HFFc6 (cell line): ENCODE results near the gene BCKDHA. TPM values are rescaled to one million over a fixed set of nuclear protein-coding genes. Genes with fewer than 3 reads are reported as not detected.
A peak's percentile ranks its signal among the peaks of the same experiment; 100 is the strongest.

ENCODE experiments used
- DNase-seq: peaks from one replicate; pipeline ENCODE4 v3.0.0-alpha.2; 2018
- H3K27ac Mint-ChIP-seq: 2 replicates; pipeline ENCODE4 v1.8.0; 2020; ENCODE audit warnings: mild to moderate bottlenecking, mixed read lengths
- H3K27me3 Mint-ChIP-seq: 2 replicates; pipeline ENCODE4 v1.8.0; 2021; ENCODE audit warnings: mild to moderate bottlenecking, moderate library complexity, mixed read lengths; ENCODE audit not compliant: insufficient read depth
- H3K36me3 Mint-ChIP-seq: 2 replicates; pipeline ENCODE4 v1.8.0; 2021; ENCODE audit warnings: low read depth, mixed read lengths
- H3K4me1 Mint-ChIP-seq: 2 replicates; pipeline ENCODE4 v1.8.0; 2020; ENCODE audit warnings: low read depth, mixed read lengths
- H3K4me3 Mint-ChIP-seq: 2 replicates; pipeline ENCODE4 v1.8.0; 2020; ENCODE audit warnings: mild to moderate bottlenecking, moderate library complexity, mixed read lengths
- H3K9me3 Mint-ChIP-seq: 2 replicates; pipeline ENCODE4 v1.8.0; 2020; ENCODE audit warnings: mild to moderate bottlenecking, mixed read lengths
- CTCF ChIP-seq: fragments of 200-600 bp; sonication (generic); IDR thresholded peaks from 2 replicates; pipeline ENCODE4 v1.5.0; 2021; ENCODE audit warnings: antibody characterized with exemption, mild to moderate bottlenecking
- total RNA-seq, 6 experiments: library from RNA; stranded (reverse); fragmentation: NEBNext Ultra II Directional; extraction: Animal tissue kit (Norgen Biotek cat#: 25700); gene quantifications; 2 replicates in 1 of 6; 3 replicates in 5 of 6; pipeline ENCODE4 v1.2.3, GENCODE V29; 2021

BCKDHA gene
- total RNA-seq, 6 experiments from 2014 or later, result 7.8 to 17.6 (median 9.8) TPM

- peak overlapping the region; percentile 99 for H3K4me3 Mint-ChIP-seq
- no peaks in the 10 kb centered on the region for H3K27me3 Mint-ChIP-seq
- H3K4me1 Mint-ChIP-seq, result peaks cover 30% of the 10 kb centered on the region
- H3K27ac Mint-ChIP-seq, result peak overlapping the region; percentile 79
- no peaks in the 10 kb centered on the region for H3K9me3 Mint-ChIP-seq
- TF ChIP-seq CTCF, result peak; percentile 79
- H3K36me3 Mint-ChIP-seq, result peaks cover 5% of the 10 kb centered on the region
- peak; percentile 33 for DNase-seq
Observed at GRCh38 chr19:41352609-41353465, 44.8 kb upstream of the BCKDHA start.

- H3K27ac Mint-ChIP-seq, result peak within 1 kb of the TSS; percentile 79
- H3K4me1 Mint-ChIP-seq, result peaks cover 30% of the 10 kb centered on the region
- H3K27me3 Mint-ChIP-seq, result no peaks in the 10 kb centered on the region
- H3K36me3 Mint-ChIP-seq, result no peaks in the 10 kb centered on the region; the same call in 1 of the 2 replicates
- peak within 1 kb of the TSS; percentile 99 for H3K4me3 Mint-ChIP-seq
- TF ChIP-seq CTCF, result peak; percentile 95
- H3K9me3 Mint-ChIP-seq, result no peaks in the 10 kb centered on the region
- peak; percentile 80 for DNase-seq
Observed at GRCh38 chr19:41353466-41354342, 43.9 kb upstream of the BCKDHA start, which contains the start of gene TGFB1. Gene TGFB1, minus strand, starts transcription at chr19:41353922. Its CDS starts 878 bp downstream, at chr19:41353044.

DNA sequence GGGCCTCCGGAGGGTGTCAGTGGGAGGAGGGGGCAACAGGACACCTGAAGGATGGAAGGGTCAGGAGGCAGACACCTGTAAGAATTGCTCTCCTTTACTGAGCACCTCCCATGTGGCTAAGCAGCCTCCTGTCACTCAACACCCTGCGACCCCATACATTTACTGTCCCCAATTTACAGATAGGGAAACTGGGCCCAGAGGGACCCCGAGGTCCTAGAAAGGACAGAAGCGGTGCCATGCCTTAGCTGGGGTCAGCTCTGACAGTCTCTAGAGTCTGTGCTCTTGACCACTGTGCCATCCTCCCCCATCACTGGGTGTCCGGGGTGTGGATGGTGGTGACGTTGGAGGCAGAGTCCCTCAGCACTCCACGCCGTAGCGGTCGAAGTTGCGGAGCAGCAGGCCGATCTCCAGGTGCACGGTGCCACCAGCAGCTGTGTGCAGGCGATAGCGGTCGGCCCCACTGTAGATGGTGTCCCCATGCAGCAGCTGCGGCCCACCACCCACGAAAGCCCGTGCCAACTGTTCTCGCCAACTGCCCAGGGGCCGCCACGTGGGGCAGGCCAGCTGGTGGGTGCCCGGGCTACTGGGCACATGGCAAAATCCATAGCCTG, 43.2 kb upstream of the BCKDHA start:
- TF ChIP-seq CTCF, result peak; percentile 46
- H3K9me3 Mint-ChIP-seq, result no peaks in the 10 kb centered on the region
- peaks cover 22% of the 10 kb centered on the region for H3K4me1 Mint-ChIP-seq
- no peaks in the 10 kb centered on the region for H3K27me3 Mint-ChIP-seq
- peak overlapping the region; percentile 83 for H3K4me3 Mint-ChIP-seq
- peak overlapping the region; percentile 77 for H3K27ac Mint-ChIP-seq
- DNase-seq, result no peak
- no peaks in the 10 kb centered on the region for H3K36me3 Mint-ChIP-seq

DNA sequence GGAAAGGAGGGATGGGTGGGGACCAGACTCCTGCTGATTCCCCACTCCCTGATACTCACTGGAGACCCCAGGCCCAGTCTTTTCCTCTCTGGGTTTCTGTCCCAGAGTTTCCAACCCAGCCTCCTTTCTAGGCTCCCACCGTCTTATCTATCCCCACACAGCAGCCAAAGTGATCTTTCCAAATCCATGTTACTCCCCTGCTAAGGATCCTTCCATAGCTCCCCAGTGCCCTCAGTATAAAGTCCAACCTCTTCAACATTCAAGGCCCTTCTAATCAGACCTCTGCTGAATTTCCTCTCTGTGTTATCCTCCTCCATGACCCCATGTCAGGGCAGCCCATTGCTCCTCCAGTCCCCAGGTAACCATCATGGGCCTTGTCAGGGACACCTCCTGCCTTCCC, 42.6 kb upstream of the BCKDHA start:
- no peaks in the 10 kb centered on the region for H3K9me3 Mint-ChIP-seq
- H3K4me1 Mint-ChIP-seq, result peaks cover 17% of the 10 kb centered on the region
- TF ChIP-seq CTCF, result no peak
- no peak overlapping the region for H3K27ac Mint-ChIP-seq
- no peaks in the 10 kb centered on the region for H3K27me3 Mint-ChIP-seq
- no peak overlapping the region for H3K4me3 Mint-ChIP-seq
- no peak for DNase-seq
- no peaks in the 10 kb centered on the region for H3K36me3 Mint-ChIP-seq

- Mint-ChIP-seq H3K9me3 (no peaks in the 10 kb centered on the region), H3K36me3 (no peaks in the 10 kb centered on the region), H3K27me3 (no peaks in the 10 kb centered on the region), H3K4me1 (peaks cover 10% of the 10 kb centered on the region), H3K27ac (no peak overlapping the region), H3K4me3 (no peak overlapping the region)
- DNase-seq, result no peak
- TF ChIP-seq CTCF, result no peak
Observed at GRCh38 chr19:41355802-41356201, 41.8 kb upstream of the BCKDHA start.
